HFFc6 (cell line): ENCODE data around the gene TMEM201. TPM values are rescaled to one million over a fixed set of nuclear protein-coding genes. Genes with fewer than 3 reads are reported as not detected.

Experiments
- DNase-seq: peaks from one replicate; pipeline ENCODE4 v3.0.0-alpha.2; 2018
- H3K27ac Mint-ChIP-seq: 2 replicates; pipeline ENCODE4 v1.8.0; 2020; ENCODE audit warnings: mild to moderate bottlenecking, mixed read lengths
- H3K27me3 Mint-ChIP-seq: 2 replicates; pipeline ENCODE4 v1.8.0; 2021; ENCODE audit warnings: mild to moderate bottlenecking, moderate library complexity, mixed read lengths; ENCODE audit not compliant: insufficient read depth
- H3K36me3 Mint-ChIP-seq: 2 replicates; pipeline ENCODE4 v1.8.0; 2021; ENCODE audit warnings: low read depth, mixed read lengths
- H3K4me1 Mint-ChIP-seq: 2 replicates; pipeline ENCODE4 v1.8.0; 2020; ENCODE audit warnings: low read depth, mixed read lengths
- H3K4me3 Mint-ChIP-seq: 2 replicates; pipeline ENCODE4 v1.8.0; 2020; ENCODE audit warnings: mild to moderate bottlenecking, moderate library complexity, mixed read lengths
- H3K9me3 Mint-ChIP-seq: 2 replicates; pipeline ENCODE4 v1.8.0; 2020; ENCODE audit warnings: mild to moderate bottlenecking, mixed read lengths
- CTCF ChIP-seq: fragments of 200-600 bp; sonication (generic); IDR thresholded peaks from 2 replicates; pipeline ENCODE4 v1.5.0; 2021; ENCODE audit warnings: antibody characterized with exemption, mild to moderate bottlenecking
- total RNA-seq, 6 experiments: library from RNA; stranded (reverse); fragmentation: NEBNext Ultra II Directional; extraction: Animal tissue kit (Norgen Biotek cat#: 25700); gene quantifications; 2 replicates in 1 of 6; 3 replicates in 5 of 6; pipeline ENCODE4 v1.2.3, GENCODE V29; 2021

Gene TMEM201
- total RNA-seq, 6 experiments from 2014 or later, result 10.5 to 14.0 (median 11.2) TPM

GRCh38 chr1:9573723-9574122, 15.0 kb upstream of the TMEM201 start:
- Mint-ChIP-seq H3K9me3 (no peaks in the 10 kb centered on the region), H3K36me3 (no peaks in the 10 kb centered on the region), H3K27me3 (no peaks in the 10 kb centered on the region; the same call in 1 of the 2 replicates), H3K4me1 (no peaks in the 10 kb centered on the region), H3K4me3 (no peak overlapping the region), H3K27ac (no peak overlapping the region)
- no peak for DNase-seq
- peak; percentile 73 for TF ChIP-seq CTCF

- Mint-ChIP-seq H3K36me3 (no peaks in the 10 kb centered on the region), H3K4me3 (no peak overlapping the region), H3K27ac (no peak overlapping the region; the same call in 1 of the 2 replicates), H3K9me3 (no peaks in the 10 kb centered on the region), H3K27me3 (no peaks in the 10 kb centered on the region; the same call in 1 of the 2 replicates), H3K4me1 (no peaks in the 10 kb centered on the region)
- no peak for TF ChIP-seq CTCF
- DNase-seq, result no peak
These were observed 13.2 kb upstream of the TMEM201 start for GRCh38 chr1:9575486-9575885.

DNA sequence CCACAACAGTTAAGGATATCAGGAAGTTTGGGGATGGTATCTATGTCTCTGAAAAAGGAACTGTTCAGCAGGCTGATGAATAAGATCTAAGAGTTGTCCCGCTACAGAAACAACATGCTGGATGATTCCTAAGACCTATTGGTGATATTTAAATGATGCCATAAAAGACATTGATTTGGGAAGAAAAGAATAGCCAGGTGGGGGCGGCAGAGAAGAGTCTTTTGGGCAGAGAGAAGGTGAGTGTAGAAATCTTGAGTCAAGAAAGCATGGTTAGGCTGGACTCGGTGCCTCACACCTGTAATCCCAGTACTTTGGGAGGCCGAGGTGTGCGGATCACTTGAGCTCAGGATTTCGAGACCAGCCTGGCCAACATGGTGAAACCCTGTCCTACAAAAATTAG, 11.8 kb upstream of the TMEM201 start:
- H3K9me3 Mint-ChIP-seq, result no peaks in the 10 kb centered on the region

GRCh38 chr1:9577423-9577822, 11.3 kb upstream of the TMEM201 start:
- no peak for TF ChIP-seq CTCF
- H3K4me3 Mint-ChIP-seq, result no peak overlapping the region
- H3K27me3 Mint-ChIP-seq, result no peaks in the 10 kb centered on the region; the same call in 1 of the 2 replicates
- no peaks in the 10 kb centered on the region for H3K4me1 Mint-ChIP-seq
- DNase-seq, result no peak
- H3K36me3 Mint-ChIP-seq, result no peaks in the 10 kb centered on the region
- no peak overlapping the region for H3K27ac Mint-ChIP-seq
- H3K9me3 Mint-ChIP-seq, result no peaks in the 10 kb centered on the region

More for the DNA sequence above, 11.8 kb upstream of the TMEM201 start:
- no peak for DNase-seq
- Mint-ChIP-seq H3K36me3 (no peaks in the 10 kb centered on the region), H3K4me3 (no peak overlapping the region), H3K27ac (no peak overlapping the region), H3K27me3 (no peaks in the 10 kb centered on the region; the same call in 1 of the 2 replicates), H3K4me1 (no peaks in the 10 kb centered on the region)
- TF ChIP-seq CTCF, result no peak

DNA sequence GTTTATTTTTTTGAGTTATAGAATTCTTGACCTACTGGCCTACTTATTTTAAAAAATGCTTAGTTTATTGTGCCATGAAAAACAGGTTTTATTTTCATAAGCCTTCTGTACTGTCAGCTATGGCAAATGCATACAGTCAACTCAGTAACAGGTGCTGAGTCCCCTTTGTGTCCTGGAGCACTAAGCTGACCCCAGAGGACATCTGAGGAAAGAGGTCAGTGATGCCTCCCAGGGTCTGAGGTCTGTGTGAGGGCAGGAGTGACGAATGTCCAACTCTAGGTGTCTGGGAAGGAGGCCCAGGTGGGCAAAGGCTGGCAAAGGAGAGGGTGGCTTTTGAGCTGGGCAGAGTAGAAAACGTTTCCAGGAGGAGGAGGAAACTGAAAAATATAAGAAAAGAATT, 7.8 kb upstream of the TMEM201 start:
- DNase-seq, result no peak
- Mint-ChIP-seq H3K9me3 (no peaks in the 10 kb centered on the region), H3K27ac (no peak overlapping the region), H3K36me3 (no peaks in the 10 kb centered on the region; the same call in 1 of the 2 replicates), H3K27me3 (no peaks in the 10 kb centered on the region; the same call in none of the 2 replicates), H3K4me3 (no peak overlapping the region), H3K4me1 (no peaks in the 10 kb centered on the region)
- TF ChIP-seq CTCF, result no peak
